ENCODE results near the gene MAPK6. TPM values are rescaled to one million over a fixed set of nuclear protein-coding genes. Genes with fewer than 3 reads are reported as not detected.

MAPK6 gene
- total RNA-seq, 4 donors from 2014 or later = 48.8 to 73.1 (median 54.5) TPM

DNA sequence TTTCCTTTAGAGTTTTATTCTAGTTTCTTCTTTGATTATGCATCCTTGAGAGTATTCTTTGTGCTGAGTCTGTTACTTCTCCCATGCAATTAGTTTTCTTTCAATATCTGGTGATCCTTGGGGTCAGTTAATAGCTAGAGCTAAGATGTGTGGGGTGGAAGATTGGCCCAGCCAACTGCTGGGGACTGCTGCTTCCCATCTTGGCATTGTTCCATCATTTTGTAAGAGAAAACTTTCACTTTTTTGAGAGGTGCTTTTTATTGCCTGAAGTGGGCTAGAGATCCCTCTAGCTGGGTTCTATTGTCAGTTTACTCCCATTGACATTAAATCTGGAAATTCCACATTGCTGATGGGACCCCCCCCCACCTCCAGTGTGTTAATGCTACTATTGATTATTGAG is 78.2 kb downstream of the MAPK6 start:
- peak in 1 of 2 donors; percentile 36 for DNase-seq (ENCODE audit: low spot score in 2 of 2)
- intact Hi-C loops (cut with DNase I; ENCODE audit: low total_unique reads) = no loop called here
- H3K4me3 ChIP-seq (ENCODE audit: low read depth, poor library complexity, severe bottlenecking) = no peak overlapping the region
- TF ChIP-seq, protein P1, sequence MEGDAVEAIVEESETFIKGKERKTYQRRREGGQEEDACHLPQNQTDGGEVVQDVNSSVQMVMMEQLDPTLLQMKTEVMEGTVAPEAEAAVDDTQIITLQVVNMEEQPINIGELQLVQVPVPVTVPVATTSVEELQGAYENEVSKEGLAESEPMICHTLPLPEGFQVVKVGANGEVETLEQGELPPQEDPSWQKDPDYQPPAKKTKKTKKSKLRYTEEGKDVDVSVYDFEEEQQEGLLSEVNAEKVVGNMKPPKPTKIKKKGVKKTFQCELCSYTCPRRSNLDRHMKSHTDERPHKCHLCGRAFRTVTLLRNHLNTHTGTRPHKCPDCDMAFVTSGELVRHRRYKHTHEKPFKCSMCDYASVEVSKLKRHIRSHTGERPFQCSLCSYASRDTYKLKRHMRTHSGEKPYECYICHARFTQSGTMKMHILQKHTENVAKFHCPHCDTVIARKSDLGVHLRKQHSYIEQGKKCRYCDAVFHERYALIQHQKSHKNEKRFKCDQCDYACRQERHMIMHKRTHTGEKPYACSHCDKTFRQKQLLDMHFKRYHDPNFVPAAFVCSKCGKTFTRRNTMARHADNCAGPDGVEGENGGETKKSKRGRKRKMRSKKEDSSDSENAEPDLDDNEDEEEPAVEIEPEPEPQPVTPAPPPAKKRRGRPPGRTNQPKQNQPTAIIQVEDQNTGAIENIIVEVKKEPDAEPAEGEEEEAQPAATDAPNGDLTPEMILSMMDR (IDR thresholded peaks at IDR 0.05) = no peak
- TF ChIP-seq POLR2A (IDR thresholded peaks at IDR 0.05) = no peak

DNA sequence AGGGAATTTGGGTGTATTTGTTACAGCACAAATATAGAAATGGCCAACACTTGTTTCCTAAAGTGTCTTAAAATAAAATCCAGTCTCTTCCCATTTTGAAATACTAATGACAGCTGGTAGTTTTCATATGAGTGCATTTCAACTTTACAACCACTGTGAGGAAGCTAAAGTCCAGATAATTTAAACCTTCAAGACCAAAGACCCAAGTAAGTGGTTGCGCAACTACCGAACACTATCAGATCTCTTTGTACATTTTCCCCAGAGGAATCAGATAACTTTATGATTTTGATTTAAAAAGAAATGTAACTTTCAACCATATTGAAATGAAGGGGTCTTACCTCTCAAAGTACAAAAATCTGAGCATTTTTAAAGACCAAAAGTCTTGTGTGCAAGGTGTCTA is 79.3 kb downstream of the MAPK6 start:
- H3K4me3 ChIP-seq (ENCODE audit: low read depth, poor library complexity, severe bottlenecking) = no peak overlapping the region
- intact Hi-C loops (cut with DNase I; ENCODE audit: low total_unique reads) = no loop called here
- DNase-seq (ENCODE audit: low spot score in 2 of 2) = no peak
- TF ChIP-seq, protein P1 (IDR thresholded peaks at IDR 0.05) = no peak
- TF ChIP-seq POLR2A (IDR thresholded peaks at IDR 0.05) = no peak
- 84 to 86% methylated on average over 2 of the region's 2 CpGs for WGBS, 2 donors

DNA sequence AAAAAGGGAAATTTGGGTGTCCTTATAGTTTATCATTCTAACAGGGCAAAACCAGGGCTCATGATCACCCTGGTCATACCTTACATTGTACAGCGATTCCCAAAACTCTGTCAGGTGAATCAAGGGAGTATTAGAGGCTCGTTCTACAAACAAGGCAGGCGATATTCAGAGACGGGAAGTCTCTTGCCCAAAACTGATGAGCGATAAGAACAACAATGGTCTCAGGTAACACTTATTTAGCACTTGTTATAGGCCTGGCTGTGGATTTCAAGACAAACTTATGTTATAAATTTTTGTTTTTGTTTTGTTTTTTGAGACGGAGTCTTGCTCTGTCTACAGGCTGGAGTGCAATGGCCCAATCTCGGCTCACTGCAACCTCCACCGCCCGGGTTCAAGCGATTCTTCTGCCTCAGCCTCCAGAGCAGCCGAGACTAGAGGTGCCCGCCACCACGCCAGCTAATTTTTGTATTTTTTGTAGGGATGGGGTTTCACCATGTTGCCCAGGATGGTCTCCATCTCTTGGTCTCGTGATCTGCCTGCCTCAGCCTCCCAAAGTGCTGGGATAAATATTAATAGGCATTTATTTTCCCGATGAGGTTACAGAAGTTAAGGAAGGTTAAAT is 80.7 kb downstream of the MAPK6 start:
- no peak for DNase-seq (ENCODE audit: low spot score in 2 of 2)
- WGBS, 2 donors = 96 to 97% methylated on average over 15 of the region's 15 CpGs
- TF ChIP-seq, protein P1 (IDR thresholded peaks at IDR 0.05) = no peak
- no peak for TF ChIP-seq POLR2A (IDR thresholded peaks at IDR 0.05)
- no peak overlapping the region for H3K4me3 ChIP-seq (ENCODE audit: low read depth, poor library complexity, severe bottlenecking)
- intact Hi-C loops (cut with DNase I; ENCODE audit: low total_unique reads) = no loop called here

DNA sequence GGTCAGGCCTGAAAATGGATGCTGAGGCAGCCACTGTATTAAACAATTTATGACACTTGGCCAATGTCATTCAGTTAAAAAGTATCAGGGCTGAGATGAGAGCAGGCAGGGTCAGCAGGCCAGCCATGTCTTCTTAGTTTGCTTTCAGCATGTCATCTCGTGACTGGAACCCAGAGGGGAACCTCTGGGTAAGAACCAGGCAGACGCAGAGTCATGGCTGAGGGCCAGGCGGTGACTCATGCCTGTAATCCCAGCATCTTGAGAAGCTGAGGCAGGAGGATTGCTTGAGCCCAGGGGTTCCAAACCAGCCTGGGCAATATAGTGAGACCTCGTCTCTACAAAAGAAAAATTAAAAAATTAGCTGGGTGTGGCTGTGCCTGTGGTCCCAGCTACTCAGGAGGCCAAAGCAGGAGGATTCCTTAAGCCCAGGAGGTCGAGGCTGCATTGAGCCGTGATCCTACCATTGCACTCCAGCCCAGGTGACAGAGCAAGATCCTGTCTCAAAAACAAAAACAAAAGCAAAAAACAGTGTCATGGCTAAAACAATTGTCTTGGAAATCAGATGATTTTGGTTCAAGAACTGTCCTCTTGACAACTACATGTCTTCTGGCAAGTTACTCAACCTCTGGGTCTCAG is 81.9 kb downstream of the MAPK6 start:
- TF ChIP-seq POLR2A (IDR thresholded peaks at IDR 0.05) = no peak
- TF ChIP-seq, protein P1 (IDR thresholded peaks at IDR 0.05) = no peak
- 46 to 67% methylated on average over 6 of the region's 6 CpGs for WGBS, 2 donors
- peak; percentile 81 to 97 for DNase-seq (ENCODE audit: low spot score in 2 of 2)
- no peak overlapping the region for H3K4me3 ChIP-seq (ENCODE audit: low read depth, poor library complexity, severe bottlenecking)
- intact Hi-C loops (cut with DNase I; ENCODE audit: low total_unique reads) = no loop called here

DNA sequence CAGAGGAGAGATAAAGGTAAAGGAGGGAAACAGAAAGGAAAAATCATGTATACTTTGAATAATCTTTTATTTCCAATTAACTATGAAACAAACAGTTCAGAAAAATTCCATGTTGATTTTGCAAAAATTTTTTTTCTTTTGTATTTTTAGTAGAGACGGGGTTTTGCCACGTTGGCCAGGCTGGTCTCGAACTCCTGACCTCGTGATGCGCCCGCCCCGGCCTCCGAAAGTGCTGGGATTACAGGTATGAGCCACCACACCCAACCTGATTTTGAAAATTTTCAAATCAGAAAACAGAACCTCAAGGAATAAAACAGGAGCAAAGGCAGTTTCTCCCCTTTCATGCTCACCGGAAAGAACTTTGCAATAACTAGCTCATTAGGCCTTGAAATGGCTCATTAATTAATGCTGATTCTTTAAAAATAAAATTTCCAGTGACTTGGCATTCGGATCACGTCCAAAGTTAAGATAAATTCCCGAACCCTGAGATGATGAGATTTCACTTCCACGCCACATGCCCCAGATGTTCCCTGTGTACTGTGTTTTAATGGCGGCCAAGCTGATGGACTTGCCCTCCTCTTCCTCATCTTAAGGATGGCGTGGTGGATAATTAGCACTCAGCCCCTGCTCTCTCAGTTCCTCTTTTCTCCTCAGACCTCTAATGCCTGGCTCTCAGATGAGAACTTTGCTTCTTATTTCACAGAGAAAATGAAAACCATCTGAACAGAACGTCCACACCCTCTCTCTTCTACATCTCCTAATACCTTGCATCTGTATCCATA is 82.7 kb downstream of the MAPK6 start:
- TF ChIP-seq, protein P1 (IDR thresholded peaks at IDR 0.05) = no peak
- no peak for TF ChIP-seq POLR2A (IDR thresholded peaks at IDR 0.05)
- 78 to 83% methylated on average over 16 of the region's 16 CpGs for WGBS, 2 donors
- intact Hi-C loops (cut with DNase I; ENCODE audit: low total_unique reads) = no loop called here
- no peak overlapping the region for H3K4me3 ChIP-seq (ENCODE audit: low read depth, poor library complexity, severe bottlenecking)
- DNase-seq (ENCODE audit: low spot score in 2 of 2) = no peak

Measured in lower leg skin (tissue), 4 donors.